Measurements from ENCODE around the gene PRKAR1B. TPM values are rescaled to one million over a fixed set of nuclear protein-coding genes. Genes with fewer than 3 reads are reported as not detected.

Gene PRKAR1B
- total RNA-seq, 1 donor from 2014 or later, result 16.5 TPM

DNA sequence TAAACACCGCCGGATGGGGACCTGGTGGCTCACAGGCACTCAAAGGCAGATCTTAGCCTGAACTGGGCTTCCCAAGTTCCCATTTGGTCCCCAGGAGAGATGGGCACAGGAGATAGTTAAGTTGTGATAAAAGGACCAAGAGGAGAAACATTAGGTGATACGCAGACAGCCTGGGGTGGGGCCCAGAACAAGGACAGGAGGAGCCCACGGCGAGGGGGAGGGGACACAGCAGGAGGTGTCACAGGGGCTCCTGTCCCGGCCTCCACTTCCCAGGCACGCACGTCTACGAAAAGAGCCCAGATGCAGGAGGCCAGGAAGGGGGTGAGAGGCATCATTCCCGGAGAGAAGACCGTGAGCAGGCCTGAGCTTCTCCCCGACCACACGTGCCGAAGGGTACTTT, 16.9 kb downstream of the PRKAR1B start:
- ATAC-seq (no peak), DNase-seq (no peak)
- intact Hi-C loops (cut with micrococcal nuclease), result no loop called here

DNA sequence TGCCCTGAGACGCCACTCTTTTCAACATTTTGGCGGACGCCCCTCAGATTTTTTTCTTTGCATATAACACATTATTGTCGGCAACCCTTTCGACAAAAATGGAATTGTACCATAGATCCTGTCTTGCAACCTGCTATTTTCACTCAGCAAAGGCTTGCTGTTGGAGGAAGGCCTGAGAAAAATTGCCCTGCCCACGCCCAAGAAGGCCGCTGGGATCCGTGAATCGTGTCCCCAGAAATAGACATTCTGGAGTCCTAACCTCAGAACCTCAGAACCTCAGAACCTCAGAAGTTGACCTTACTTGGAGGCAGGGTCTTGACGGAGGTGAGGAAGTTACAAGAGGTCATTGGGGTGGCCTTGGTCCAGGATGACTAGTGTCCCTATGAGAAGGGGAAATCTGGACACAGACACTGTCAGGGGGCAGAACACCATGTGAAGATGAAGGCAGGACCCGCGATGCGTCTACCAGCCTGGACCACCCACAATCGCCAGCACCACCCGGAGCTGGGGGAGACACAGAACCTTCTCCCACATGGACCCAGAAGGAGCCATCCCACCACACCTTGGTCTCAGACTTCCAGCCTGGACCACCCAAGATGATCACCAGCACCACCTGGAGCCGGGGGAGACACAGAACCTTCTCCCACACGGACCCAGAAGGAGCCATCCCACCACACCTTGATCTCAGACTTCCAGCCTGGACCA, 19.6 kb downstream of the PRKAR1B start:
- no peak for ATAC-seq
- intact Hi-C loops (cut with micrococcal nuclease), result no loop called here
- DNase-seq, result no peak

GRCh38 chr7:706721-707120, 20.4 kb downstream of the PRKAR1B start:
- no peak for ATAC-seq
- intact Hi-C loops (cut with micrococcal nuclease), result no loop called here

GRCh38 chr7:703049-703448, 24.0 kb downstream of the PRKAR1B start:
- DNase-seq (no peak), ATAC-seq (no peak)
- intact Hi-C loops (cut with micrococcal nuclease), result no loop called here

More at GRCh38 chr7:706721-707120, 20.4 kb downstream of the PRKAR1B start:
- no peak for DNase-seq

- intact Hi-C loops (cut with micrococcal nuclease), result no loop called here
- ATAC-seq, result no peak
Measured at GRCh38 chr7:701086-701671, 25.9 kb downstream of the PRKAR1B start.

GRCh38 chr7:699476-700170, 27.5 kb downstream of the PRKAR1B start:
- ATAC-seq (peak; percentile 14), DNase-seq (no peak)
- intact Hi-C loops (cut with micrococcal nuclease), result no loop called here

More at GRCh38 chr7:701086-701671, 25.9 kb downstream of the PRKAR1B start:
- no peak for DNase-seq

DNA sequence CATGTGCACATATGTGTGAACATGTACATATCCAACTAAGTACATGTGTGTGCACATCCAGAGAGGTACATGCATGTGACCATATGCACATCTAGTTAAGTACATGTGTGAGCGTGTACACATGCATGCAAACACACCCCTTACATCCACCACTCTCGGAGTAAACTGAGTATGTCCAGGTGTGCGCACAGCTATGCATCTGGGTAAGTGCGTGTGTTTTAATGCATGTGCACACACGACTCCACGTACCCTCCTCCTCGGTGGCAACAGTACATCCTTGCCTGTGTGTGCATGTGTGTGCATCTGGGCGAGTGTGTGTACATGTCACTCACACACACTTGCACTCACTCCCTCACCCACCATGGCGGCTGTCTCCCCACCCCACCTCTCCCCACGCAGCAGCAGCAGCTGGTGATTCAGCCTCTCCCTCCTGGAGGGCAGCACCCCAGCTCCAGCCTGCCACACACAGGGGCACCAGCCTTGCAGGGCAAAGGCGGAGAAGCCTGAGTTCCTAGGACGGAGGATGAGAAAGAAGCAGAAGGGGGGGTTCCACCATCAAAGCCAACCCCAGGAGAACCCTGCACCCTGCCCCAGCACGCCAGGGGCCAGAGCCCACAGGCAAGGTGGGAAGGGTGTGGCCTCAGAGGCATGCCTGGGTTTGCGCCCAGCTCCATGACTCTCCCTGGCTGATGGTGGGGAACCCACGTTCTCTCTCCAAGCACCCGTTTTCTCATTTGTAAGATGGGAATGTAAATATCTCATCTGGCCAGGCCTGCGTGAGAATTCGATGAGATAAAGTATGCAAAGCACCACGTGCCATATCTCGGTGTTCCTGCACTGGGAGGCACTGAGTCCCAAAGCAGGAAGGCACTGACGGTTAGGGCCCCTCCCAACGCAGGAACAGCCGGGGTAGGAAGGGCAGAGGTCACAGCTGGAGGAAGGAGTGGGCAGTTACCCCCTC, 28.3 kb downstream of the PRKAR1B start:
- intact Hi-C loops (cut with micrococcal nuclease), result no loop called here
- no peak for DNase-seq
- ATAC-seq, result peak; percentile 59

DNA sequence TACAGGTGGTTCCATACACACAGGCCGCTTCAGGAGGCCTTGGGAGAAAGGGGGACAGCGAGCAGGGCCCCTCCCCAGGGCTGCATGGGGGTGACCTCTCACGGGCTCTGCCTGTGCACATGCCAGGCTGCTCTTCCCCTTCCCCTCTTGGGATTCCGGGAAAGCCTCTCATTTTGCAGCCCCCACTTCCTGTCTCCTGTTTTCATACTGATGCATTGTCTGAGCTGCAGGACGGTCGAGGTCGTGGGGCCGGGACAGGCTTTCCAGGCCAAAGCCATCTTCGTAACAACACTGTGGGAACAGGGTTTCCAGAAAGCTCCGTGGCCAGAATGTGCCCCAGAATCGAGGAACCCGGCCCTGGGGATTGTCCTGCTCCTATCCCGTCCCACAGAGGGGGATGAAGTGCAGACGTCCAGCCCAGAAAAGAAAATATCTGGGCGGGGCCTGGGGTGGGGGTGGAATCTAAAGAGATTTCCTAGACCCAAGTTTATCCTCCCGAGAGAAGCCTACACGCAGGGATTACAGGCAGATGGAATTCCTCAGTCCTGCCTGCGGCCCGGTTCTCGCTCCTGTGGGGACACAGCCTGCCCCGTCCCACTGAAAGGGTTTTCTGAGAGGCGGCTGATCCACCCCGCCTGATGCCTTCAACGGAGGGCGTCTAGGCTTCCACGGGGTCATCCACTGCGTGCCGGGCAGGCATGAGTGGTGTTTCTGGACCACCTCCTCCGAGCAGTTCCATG, 30.1 kb downstream of the PRKAR1B start:
- intact Hi-C loops (cut with micrococcal nuclease), result no loop called here
- DNase-seq (no peak), ATAC-seq (peak; percentile 17)

DNA sequence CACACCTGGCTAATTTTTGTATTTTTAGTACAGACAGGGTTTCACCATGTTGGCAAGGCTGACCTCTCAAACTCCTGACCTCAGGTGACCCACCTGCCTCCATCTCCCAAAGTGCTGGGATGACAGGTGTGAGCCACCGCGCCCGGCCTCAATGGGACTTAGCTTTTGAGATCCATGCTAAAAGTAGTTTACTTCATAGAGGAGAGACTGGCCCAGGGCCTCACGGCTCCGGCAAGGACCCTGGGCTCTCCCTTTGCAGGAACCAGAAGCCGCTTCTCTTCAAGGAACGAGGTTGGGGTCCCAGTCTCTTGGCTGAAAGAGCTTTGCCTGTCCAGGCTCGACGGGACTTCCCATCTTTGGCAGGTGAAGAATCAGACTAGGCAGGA, 30.7 kb downstream of the PRKAR1B start:
- intact Hi-C loops (cut with micrococcal nuclease), result no loop called here
- DNase-seq, result no peak
- ATAC-seq, result no peak

DNA sequence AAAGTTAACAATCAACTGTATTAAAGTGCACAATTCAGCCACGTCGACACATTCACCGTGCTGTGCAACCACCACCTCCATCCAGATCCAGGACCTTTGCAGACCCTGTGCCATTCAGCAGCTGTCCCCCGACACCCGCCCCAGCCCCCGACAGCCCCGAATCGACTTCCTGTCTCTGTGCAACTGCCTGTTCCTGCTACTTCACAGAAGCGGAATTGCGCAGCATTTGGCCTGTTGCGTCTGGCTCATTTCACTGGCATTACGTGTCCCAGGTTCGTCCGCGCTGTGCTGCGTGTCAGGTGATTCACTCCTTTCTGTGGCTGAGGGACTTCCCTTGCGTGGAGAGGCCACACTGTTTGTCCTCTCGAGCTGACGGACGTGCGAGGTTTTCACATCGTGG, 33.8 kb downstream of the PRKAR1B start:
- ATAC-seq, result no peak
- DNase-seq, result no peak
- intact Hi-C loops (cut with micrococcal nuclease), result no loop called here

- ATAC-seq, result no peak
- intact Hi-C loops (cut with micrococcal nuclease), result no loop called here
- DNase-seq, result no peak
Measured at GRCh38 chr7:691361-692045, 35.6 kb downstream of the PRKAR1B start.

DNA sequence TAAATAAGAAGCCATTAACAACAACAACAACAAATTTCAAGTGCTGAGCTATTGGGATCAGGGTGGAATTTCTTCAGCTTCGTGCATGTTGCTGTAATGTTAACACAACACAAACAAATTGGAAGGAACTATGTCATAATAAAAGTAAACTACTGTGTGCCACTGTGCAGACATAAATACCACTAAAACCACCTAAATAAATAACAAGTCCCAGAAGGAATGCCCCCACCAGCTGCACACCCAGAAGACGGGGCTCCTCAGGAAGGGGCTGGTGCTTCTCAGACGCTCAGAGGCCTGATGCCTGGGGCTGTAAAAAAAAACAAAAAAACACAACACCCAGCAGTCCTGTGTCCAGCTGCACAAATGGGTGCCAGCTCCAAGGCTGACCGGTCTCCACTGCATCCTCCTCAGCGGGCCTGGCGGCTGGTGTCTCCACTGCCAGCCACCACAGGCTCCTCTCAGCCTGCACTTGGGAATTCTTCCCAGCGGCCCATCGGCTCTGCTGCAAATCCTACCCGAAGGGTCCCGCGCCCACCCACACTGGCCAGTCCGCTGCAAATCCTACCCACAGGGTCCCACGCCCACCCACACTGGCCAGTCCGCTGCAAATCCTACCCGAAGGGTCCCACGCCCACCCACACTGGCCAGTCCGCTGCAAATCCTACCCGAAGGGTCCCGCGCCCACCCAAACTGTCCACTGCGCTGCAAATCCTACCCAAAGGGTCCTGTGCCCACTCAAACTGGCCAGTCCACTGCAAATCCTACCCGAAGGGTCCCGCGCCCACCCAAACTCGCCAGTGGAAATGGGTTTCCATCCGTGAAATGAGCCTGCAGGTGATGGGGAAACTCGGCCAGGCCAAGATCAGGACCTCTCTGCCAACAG, 36.4 kb downstream of the PRKAR1B start:
- intact Hi-C loops (cut with micrococcal nuclease), result no loop called here
- ATAC-seq, result no peak
- no peak for DNase-seq

DNA sequence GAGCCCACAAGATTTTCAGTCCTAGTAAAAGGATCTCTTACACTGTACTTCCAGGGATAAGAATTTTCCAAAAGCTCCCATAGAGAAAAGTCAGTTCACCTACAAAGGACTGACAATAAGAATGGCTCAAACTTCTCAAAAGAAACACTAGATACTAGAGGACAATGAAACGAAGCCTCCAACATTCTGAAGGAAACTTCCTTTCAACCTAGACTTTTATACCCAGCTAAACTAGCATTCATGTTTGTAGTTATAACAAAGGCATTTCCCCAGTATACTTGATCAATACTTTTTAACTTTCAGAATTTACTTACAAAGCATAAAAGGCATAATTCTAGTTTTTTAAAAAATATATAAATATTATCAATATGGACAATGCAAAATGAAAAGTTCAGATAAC, 41.5 kb downstream of the PRKAR1B start:
- DNase-seq (no peak), ATAC-seq (no peak)
- intact Hi-C loops (cut with micrococcal nuclease), result no loop called here

- intact Hi-C loops (cut with micrococcal nuclease), result no loop called here
- DNase-seq, result no peak
- ATAC-seq, result no peak
Measured at GRCh38 chr7:684416-684815, 42.7 kb downstream of the PRKAR1B start.

DNA sequence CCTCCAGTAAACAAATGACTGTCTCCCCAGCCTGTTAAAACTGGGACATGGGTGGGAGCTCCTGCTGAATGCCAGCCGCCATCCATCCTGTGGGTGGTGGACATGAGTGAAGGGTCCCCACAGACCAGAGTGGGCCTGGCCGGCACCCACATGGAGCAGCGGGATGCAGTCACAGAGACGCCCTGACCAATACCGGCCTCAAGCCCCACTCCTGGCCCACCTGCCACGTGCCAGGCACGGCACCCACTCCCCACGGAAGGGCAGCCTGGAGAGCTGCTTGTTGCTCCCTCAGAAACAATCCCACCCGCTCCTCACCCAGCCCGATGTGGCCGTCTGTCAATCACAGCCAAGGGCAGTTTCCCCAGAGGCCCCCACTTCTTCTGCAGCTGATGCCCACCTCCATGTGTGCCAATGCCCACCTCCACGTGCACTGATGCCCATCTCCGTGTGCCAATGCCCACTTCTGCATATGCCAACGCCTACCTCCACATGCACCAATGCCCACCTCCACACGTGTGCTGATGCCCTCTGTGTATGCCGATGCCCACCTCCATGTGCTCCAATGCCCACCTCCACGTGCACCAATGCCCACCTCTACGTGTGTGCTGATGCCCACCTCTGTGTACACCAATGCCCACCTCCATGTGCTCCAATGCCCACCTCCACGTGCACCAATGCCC, 43.4 kb downstream of the PRKAR1B start:
- ATAC-seq (no peak), DNase-seq (no peak)
- intact Hi-C loops (cut with micrococcal nuclease), result no loop called here

DNA sequence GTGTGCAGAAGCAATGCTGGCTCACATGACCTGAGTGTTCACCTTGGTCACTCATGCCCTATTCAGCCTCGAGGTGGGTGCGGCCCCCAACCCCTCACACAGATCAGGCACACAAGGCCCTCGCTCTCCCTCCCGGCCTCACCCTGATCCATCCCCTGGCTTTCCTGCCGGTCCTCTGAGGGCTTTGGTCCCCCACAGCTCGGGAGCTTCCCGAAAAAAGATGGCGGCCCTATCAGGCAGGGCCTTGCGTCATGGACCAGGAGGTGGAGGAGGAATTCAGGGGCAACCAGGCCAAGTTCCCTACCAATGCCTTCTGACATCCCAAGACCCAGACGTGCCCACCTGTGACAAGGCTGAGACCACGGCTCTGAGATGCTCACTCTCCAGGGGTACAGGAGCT, 44.3 kb downstream of the PRKAR1B start:
- DNase-seq (no peak), ATAC-seq (no peak)
- intact Hi-C loops (cut with micrococcal nuclease), result no loop called here

Measured in left ventricle myocardium superior (tissue), 1 donor.